H9 (cell line): ENCODE results near the gene RHOD. TPM values are rescaled to one million over a fixed set of nuclear protein-coding genes. Genes with fewer than 3 reads are reported as not detected.

ENCODE experiments used
- DNase-seq: peaks from one replicate; pipeline ENCODE4 v3.0.0-alpha.2; 2017
- H2AFZ ChIP-seq: one replicate; pipeline ENCODE4 v1.6.1; 2013; ENCODE audit warnings: mild to moderate bottlenecking, low read length, control low read depth, moderate library complexity
- H2AK5ac ChIP-seq: 2 replicates; pipeline ENCODE4 v1.6.1; 2013; ENCODE audit warnings: low read length, control low read depth, mixed read lengths; ENCODE audit not compliant: insufficient read length
- H2BK120ac ChIP-seq: one replicate; pipeline ENCODE4 v1.6.1; 2013; ENCODE audit warnings: low read depth, mild to moderate bottlenecking, low read length, control low read depth, inconsistent platforms; ENCODE audit not compliant: poor library complexity, severe bottlenecking
- H2BK12ac ChIP-seq: 2 replicates; pipeline ENCODE4 v1.6.1; 2013; ENCODE audit warnings: low read length, control low read depth, mixed read lengths, low read depth; ENCODE audit not compliant: insufficient read length
- H2BK15ac ChIP-seq: 2 replicates; pipeline ENCODE4 v1.6.1; 2013; ENCODE audit warnings: low read depth, low read length, control low read depth
- H2BK20ac ChIP-seq: one replicate; pipeline ENCODE4 v1.6.1; 2013; ENCODE audit warnings: low read depth, mild to moderate bottlenecking, low read length, control low read depth, inconsistent platforms; ENCODE audit not compliant: poor library complexity, severe bottlenecking
- H2BK5ac ChIP-seq: 2 replicates; pipeline ENCODE4 v1.6.1; 2013; ENCODE audit warnings: low read length, control low read depth, mixed read lengths; ENCODE audit not compliant: insufficient read length
- H3K14ac ChIP-seq: 2 replicates; pipeline ENCODE4 v1.6.1; 2013; ENCODE audit warnings: low read length, control low read depth; ENCODE audit not compliant: insufficient read depth
- H3K18ac ChIP-seq: 2 replicates; pipeline ENCODE4 v1.6.1; 2013; ENCODE audit warnings: low read depth, mild to moderate bottlenecking, mixed read lengths, low read length, control low read depth; ENCODE audit not compliant: insufficient read length
- H3K23ac ChIP-seq: 2 replicates; pipeline ENCODE4 v1.6.1; 2013; ENCODE audit warnings: low read length, control low read depth, mixed read lengths, low read depth; ENCODE audit not compliant: insufficient read length
- H3K23me2 ChIP-seq: 2 replicates; pipeline ENCODE4 v1.6.1; 2013; ENCODE audit warnings: low read depth, mild to moderate bottlenecking, mixed read lengths, low read length, control low read depth; ENCODE audit not compliant: insufficient read length, poor library complexity, severe bottlenecking
- H3K27ac ChIP-seq: 2 replicates; pipeline ENCODE4 v1.5.1; 2013; ENCODE audit warnings: low read length, control low read depth, mixed read lengths, low read depth; ENCODE audit not compliant: insufficient read length
- H3K27me3 ChIP-seq: 2 replicates; pipeline ENCODE4 v1.6.1; 2013; ENCODE audit warnings: low read length, control low read depth, inconsistent platforms; ENCODE audit not compliant: insufficient read depth
- H3K4ac ChIP-seq: 2 replicates; pipeline ENCODE4 v1.6.1; 2013; ENCODE audit warnings: low read depth, mild to moderate bottlenecking, control low read depth, inconsistent platforms, low read length, moderate library complexity
- H3K4me1 ChIP-seq: 2 replicates; pipeline ENCODE4 v1.6.1; 2013; ENCODE audit warnings: low read length, control low read depth, inconsistent platforms; ENCODE audit not compliant: insufficient read depth
- H3K4me2 ChIP-seq: 2 replicates; pipeline ENCODE4 v1.6.1; 2013; ENCODE audit warnings: low read length, control low read depth, mixed read lengths; ENCODE audit not compliant: insufficient read length, insufficient read depth
- H3K56ac ChIP-seq: 2 replicates; pipeline ENCODE4 v1.6.1; 2013; ENCODE audit warnings: low read depth, mild to moderate bottlenecking, mixed read lengths, low read length, control low read depth; ENCODE audit not compliant: insufficient read length
- H3K79me1 ChIP-seq: 2 replicates; pipeline ENCODE4 v1.6.1; 2013; ENCODE audit warnings: low read depth, mild to moderate bottlenecking, moderate library complexity, low read length, control low read depth, inconsistent platforms; ENCODE audit not compliant: insufficient read depth, poor library complexity, severe bottlenecking
- H3K79me2 ChIP-seq: 2 replicates; pipeline ENCODE4 v1.6.1; 2013; ENCODE audit warnings: low read length, control low read depth, inconsistent platforms; ENCODE audit not compliant: insufficient read depth
- H3K9ac ChIP-seq: 2 replicates; pipeline ENCODE4 v1.6.1; 2013; ENCODE audit warnings: low read length, control low read depth, mixed read lengths; ENCODE audit not compliant: insufficient read length; ENCODE audit errors: extremely low read depth
- H3K9me3 ChIP-seq: one replicate; pipeline ENCODE4 v1.6.1; 2013; ENCODE audit warnings: low read depth, low read length, inconsistent platforms; ENCODE audit not compliant: control insufficient read depth
- H3T11ph ChIP-seq: one replicate; pipeline ENCODE4 v1.6.1; 2013; ENCODE audit warnings: mild to moderate bottlenecking, low read length, control low read depth, inconsistent platforms
- H4K20me1 ChIP-seq: one replicate; pipeline ENCODE4 v1.6.1; 2013; ENCODE audit not compliant: control insufficient read depth, insufficient read length, insufficient read depth
- H4K5ac ChIP-seq: 2 replicates; pipeline ENCODE4 v1.6.1; 2013; ENCODE audit warnings: low read depth, mild to moderate bottlenecking, mixed read lengths, low read length, control low read depth; ENCODE audit not compliant: insufficient read length
- H4K8ac ChIP-seq: replicated peaks from 2 replicates; pipeline ENCODE4 v1.6.1; 2013; ENCODE audit warnings: low read length, control low read depth, mixed read lengths, low read depth; ENCODE audit not compliant: insufficient read length
- H4K91ac ChIP-seq: 2 replicates; pipeline ENCODE4 v1.6.1; 2013; ENCODE audit warnings: low read depth, mild to moderate bottlenecking, moderate library complexity, mixed read lengths, low read length, control low read depth; ENCODE audit not compliant: insufficient read length
- H3K27ac Mint-ChIP-seq, 3 experiments: 2 replicates in 2 of 3; 3 replicates in 1 of 3; pipeline ENCODE4 v1.8.0; 2020 to 2021; ENCODE audit warnings: mixed read lengths in 3 of 3, mild to moderate bottlenecking in 1 of 3, moderate library complexity in 1 of 3
- H3K27me3 Mint-ChIP-seq: 2 replicates; pipeline ENCODE4 v1.8.0; 2021; ENCODE audit warnings: low read depth, mild to moderate bottlenecking, moderate library complexity, mixed read lengths
- H3K36me3 Mint-ChIP-seq, 3 experiments: 2 replicates in 2 of 3; 3 replicates in 1 of 3; pipeline ENCODE4 v1.8.0; 2020 to 2021; ENCODE audit warnings: low read depth in 3 of 3, mixed read lengths in 3 of 3; ENCODE audit not compliant: insufficient read depth in 1 of 3
- H3K4me1 Mint-ChIP-seq, 2 experiments: 2 replicates each; pipeline ENCODE4 v1.8.0; 2020; ENCODE audit warnings: mixed read lengths in 2 of 2
- H3K4me3 Mint-ChIP-seq, 2 experiments: 2 replicates in 1 of 2; 3 replicates in 1 of 2; pipeline ENCODE4 v1.8.0; 2020 to 2021; ENCODE audit warnings: mild to moderate bottlenecking in 2 of 2, mixed read lengths in 2 of 2, moderate library complexity in 1 of 2
- H3K9me3 Mint-ChIP-seq, 2 experiments: 2 replicates in 1 of 2; 3 replicates in 1 of 2; pipeline ENCODE4 v1.8.0; 2020; ENCODE audit warnings: mild to moderate bottlenecking in 2 of 2, mixed read lengths in 2 of 2, moderate library complexity in 1 of 2
- CTCF ChIP-seq: fragments of 200-600 bp; sonication (generic); conservative IDR thresholded peaks from 3 replicates; pipeline ENCODE4 v1.8.0; 2021; ENCODE audit warnings: antibody characterized with exemption, mild to moderate bottlenecking
- WGBS: extraction: QIAGEN DNeasy Blood & Tissue Kit; methylation state at CpG from one replicate; pipeline ENCODE4 v1.1.7; 2013; ENCODE audit warnings: missing lambda C conversion rate, low lambda C conversion rate, mixed read lengths; ENCODE audit not compliant: insufficient read length; ENCODE audit errors: extremely low coverage; 5-methylcytosine and 5-hydroxymethylcytosine counted together
- total RNA-seq: library from RNA; stranded (reverse); gene quantifications from 2 replicates; pipeline ENCODE4 v1.2.1, GENCODE V29; 2021

The RHOD gene
- total RNA-seq, 1 experiment from 2014 or later, result 14.8 TPM

DNA sequence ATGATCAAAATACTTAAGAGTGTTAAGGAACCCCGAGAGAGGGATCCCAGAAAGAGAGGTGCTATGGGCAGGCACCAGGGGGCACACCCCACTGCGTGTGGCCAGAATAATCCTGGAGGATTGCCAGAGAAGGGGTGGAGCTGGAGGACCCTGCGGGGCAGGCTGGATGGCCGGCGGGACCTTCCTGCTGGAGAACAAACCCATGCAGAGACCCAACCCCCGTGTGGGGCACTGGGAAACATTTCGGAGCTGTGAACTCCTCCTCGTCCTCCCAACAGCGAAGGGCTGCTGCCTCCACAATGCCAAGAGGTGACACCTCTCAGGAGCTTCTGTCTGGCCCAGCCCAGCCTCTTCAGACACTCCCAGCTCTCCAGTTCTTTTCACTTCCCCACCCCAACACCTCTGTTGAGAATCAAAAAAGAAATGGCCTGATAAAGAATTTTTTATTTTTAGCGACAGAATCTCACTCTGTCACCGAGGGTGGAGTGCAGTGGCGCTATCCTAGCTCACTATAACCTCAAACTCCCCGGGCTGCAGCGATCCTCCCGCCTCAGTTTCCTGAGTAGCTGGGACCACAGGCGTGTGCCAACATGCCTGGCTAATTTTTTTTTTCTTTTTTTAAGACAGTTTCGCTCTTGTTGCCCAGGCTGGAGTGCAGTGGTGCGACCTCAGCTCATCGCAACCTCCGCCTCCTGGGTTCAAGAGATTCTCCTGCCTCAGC, 25.6 kb downstream of the RHOD start:
- Histone ChIP-seq H3K4me1 (no peaks in the 10 kb centered on the region), H2BK15ac (no peak overlapping the region), H3K23me2 (no peaks in the 10 kb centered on the region), H4K20me1 (no peaks in the 10 kb centered on the region), H3T11ph (no peak overlapping the region), H3K14ac (no peak overlapping the region), H2AK5ac (no peak overlapping the region), H4K5ac (no peak overlapping the region), H4K8ac (no peak overlapping the region), H3K4ac (no peak overlapping the region), H3K56ac (no peak overlapping the region), H2AFZ (no peak overlapping the region), H3K9ac (no peak overlapping the region), H2BK12ac (no peak overlapping the region), H3K18ac (no peak overlapping the region), H3K9me3 (no peaks in the 10 kb centered on the region), H3K23ac (no peak overlapping the region), H4K91ac (no peak overlapping the region), H3K27ac (no peak overlapping the region), H3K79me2 (no peaks in the 10 kb centered on the region), H3K79me1 (no peaks in the 10 kb centered on the region), H2BK20ac (no peak overlapping the region), H2BK120ac (no peak overlapping the region), H2BK5ac (no peak overlapping the region), H3K27me3 (no peaks in the 10 kb centered on the region), H3K4me2 (peak overlapping the region; percentile 32)
- Mint-ChIP-seq H3K27ac (no peak overlapping the region), H3K9me3 (no peaks in the 10 kb centered on the region; a peak in 2 of 5 replicates), H3K27me3 (no peaks in the 10 kb centered on the region), H3K4me1 (peaks cover 14 to 26% of the 10 kb centered on the region in 2 experiments), H3K4me3 (peak overlapping the region in 1 of 2 experiments; percentile 69; a peak in 3 of 5 replicates), H3K36me3 (no peaks in the 10 kb centered on the region; a peak in 1 of 7 replicates)
- no CpG with 5 or more reads among the region's 20 CpGs for WGBS
- no peak for TF ChIP-seq CTCF
- peak; percentile 71 for DNase-seq
